Measurements from ENCODE around the gene NES. TPM values are rescaled to one million over a fixed set of nuclear protein-coding genes. Genes with fewer than 3 reads are reported as not detected.

The NES gene
- polyA plus RNA-seq (ENCODE audit: insufficient read length in 3 of 3) = 100 to 1,000 TPM; 123 to 175 (median 150) TPM
- long read RNA-seq, donor 1, full-length matches to known transcripts = 20 of 25 reads
- long read RNA-seq, donor 1, partial matches to known transcripts = 5 of 25 reads
- long read RNA-seq, donor 1, other reads (novel, unspliced or antisense) = 0 of 25 reads
- long read RNA-seq, donor 2, full-length matches to known transcripts = 15 of 15 reads
- long read RNA-seq, donor 2, partial matches to known transcripts = 0 of 15 reads
- long read RNA-seq, donor 2, other reads (novel, unspliced or antisense) = 0 of 15 reads
- long read RNA-seq, donor 3, full-length matches to known transcripts = 37 of 37 reads
- long read RNA-seq, donor 3, partial matches to known transcripts = 0 of 37 reads
- long read RNA-seq, donor 3, other reads (novel, unspliced or antisense) = 0 of 37 reads
- long read RNA-seq, donor 4, full-length matches to known transcripts = 21 of 21 reads
- long read RNA-seq, donor 4, partial matches to known transcripts = 0 of 21 reads
- long read RNA-seq, donor 4, other reads (novel, unspliced or antisense) = 0 of 21 reads
- long read RNA-seq, donor 5 = 0 reads
- long read RNA-seq, donor 6, full-length matches to known transcripts = 21 of 21 reads
- long read RNA-seq, donor 6, partial matches to known transcripts = 0 of 21 reads
- long read RNA-seq, donor 6, other reads (novel, unspliced or antisense) = 0 of 21 reads
- long read RNA-seq, donor 7, full-length matches to known transcripts = 16 of 16 reads
- long read RNA-seq, donor 7, partial matches to known transcripts = 0 of 16 reads
- long read RNA-seq, donor 7, other reads (novel, unspliced or antisense) = 0 of 16 reads
- long read RNA-seq, donor 8, full-length matches to known transcripts = 47 of 53 reads
- long read RNA-seq, donor 8, partial matches to known transcripts = 6 of 53 reads
- long read RNA-seq, donor 8, other reads (novel, unspliced or antisense) = 0 of 53 reads
- long read RNA-seq, donor 9, full-length matches to known transcripts = 25 of 25 reads
- long read RNA-seq, donor 9, partial matches to known transcripts = 0 of 25 reads
- long read RNA-seq, donor 9, other reads (novel, unspliced or antisense) = 0 of 25 reads
- long read RNA-seq, donor 10, full-length matches to known transcripts = 29 of 29 reads
- long read RNA-seq, donor 10, partial matches to known transcripts = 0 of 29 reads
- long read RNA-seq, donor 10, other reads (novel, unspliced or antisense) = 0 of 29 reads
- long read RNA-seq, donor 11, full-length matches to known transcripts = 15 of 15 reads
- long read RNA-seq, donor 11, partial matches to known transcripts = 0 of 15 reads
- long read RNA-seq, donor 11, other reads (novel, unspliced or antisense) = 0 of 15 reads
- long read RNA-seq, donor 12, full-length matches to known transcripts = 12 of 12 reads
- long read RNA-seq, donor 12, partial matches to known transcripts = 0 of 12 reads
- long read RNA-seq, donor 12, other reads (novel, unspliced or antisense) = 0 of 12 reads
- long read RNA-seq, donor 13, full-length matches to known transcripts = 55 of 98 reads
- long read RNA-seq, donor 13, partial matches to known transcripts = 43 of 98 reads
- long read RNA-seq, donor 13, other reads (novel, unspliced or antisense) = 0 of 98 reads
- long read RNA-seq, donor 14, full-length matches to known transcripts = 16 of 16 reads
- long read RNA-seq, donor 14, partial matches to known transcripts = 0 of 16 reads
- long read RNA-seq, donor 14, other reads (novel, unspliced or antisense) = 0 of 16 reads
- long read RNA-seq, donor 15, full-length matches to known transcripts = 7 of 7 reads
- long read RNA-seq, donor 15, partial matches to known transcripts = 0 of 7 reads
- long read RNA-seq, donor 15, other reads (novel, unspliced or antisense) = 0 of 7 reads
- long read RNA-seq, donor 16, full-length matches to known transcripts = 53 of 59 reads
- long read RNA-seq, donor 16, partial matches to known transcripts = 6 of 59 reads
- long read RNA-seq, donor 16, other reads (novel, unspliced or antisense) = 0 of 59 reads

GRCh38 chr1:156676820-156677615, at the start of gene NES:
Gene NES, minus strand, starts transcription at chr1:156677407. Its CDS starts 143 bp downstream, at chr1:156677264.
- DNase-seq (ENCODE audit: extremely low read depth in 1 of 11, low read depth in 9 of 11, low spot score in 4 of 11) = peak in 2 of 11 donors; percentile 70 to 80

GRCh38 chr1:156726549-156727226, 49.5 kb upstream of the NES start:
- DNase-seq (ENCODE audit: extremely low read depth in 1 of 11, low read depth in 9 of 11, low spot score in 4 of 11) = no peak

GRCh38 chr1:156725683-156726280, 48.6 kb upstream of the NES start:
- DNase-seq (ENCODE audit: extremely low read depth in 1 of 11, low read depth in 9 of 11, low spot score in 4 of 11) = peak in 9 of 11 donors; percentile 81 to 90 (median 85)

- DNase-seq (ENCODE audit: extremely low read depth in 1 of 11, low read depth in 9 of 11, low spot score in 4 of 11) = no peak
These were observed 44.3 kb upstream of the NES start for GRCh38 chr1:156721535-156721934.

- no peak for DNase-seq (ENCODE audit: extremely low read depth in 1 of 11, low read depth in 9 of 11, low spot score in 4 of 11)
These were observed 43.9 kb upstream of the NES start for GRCh38 chr1:156721131-156721530.

- DNase-seq (ENCODE audit: extremely low read depth in 1 of 11, low read depth in 9 of 11, low spot score in 4 of 11) = no peak
These were observed 40.1 kb upstream of the NES start for GRCh38 chr1:156717351-156717750.

GRCh38 chr1:156714830-156715229, 37.6 kb upstream of the NES start:
- DNase-seq (ENCODE audit: extremely low read depth in 1 of 11, low read depth in 9 of 11, low spot score in 4 of 11) = no peak

GRCh38 chr1:156712626-156713025, 35.4 kb upstream of the NES start:
- no peak for DNase-seq (ENCODE audit: extremely low read depth in 1 of 11, low read depth in 9 of 11, low spot score in 4 of 11)

- DNase-seq (ENCODE audit: extremely low read depth in 1 of 11, low read depth in 9 of 11, low spot score in 4 of 11) = no peak
These were observed 34.0 kb upstream of the NES start for GRCh38 chr1:156711011-156711817.

- DNase-seq (ENCODE audit: extremely low read depth in 1 of 11, low read depth in 9 of 11, low spot score in 4 of 11) = no peak
These were observed 32.7 kb upstream of the NES start for GRCh38 chr1:156709757-156710489.

GRCh38 chr1:156709031-156709430, 31.8 kb upstream of the NES start:
- no peak for DNase-seq (ENCODE audit: extremely low read depth in 1 of 11, low read depth in 9 of 11, low spot score in 4 of 11)

GRCh38 chr1:156708218-156708661, 31.0 kb upstream of the NES start:
- no peak for DNase-seq (ENCODE audit: extremely low read depth in 1 of 11, low read depth in 9 of 11, low spot score in 4 of 11)

- DNase-seq (ENCODE audit: extremely low read depth in 1 of 11, low read depth in 9 of 11, low spot score in 4 of 11) = no peak
These were observed 30.4 kb upstream of the NES start for GRCh38 chr1:156707417-156708217.
